KMS-11 (cell line): ENCODE results near the gene FOXP4.

Experiments used
- H2AFZ ChIP-seq: fragments of 200-600 bp; sonication (generic); 2 replicates; pipeline ENCODE4 v1.6.1; 2016; ENCODE audit warnings: antibody characterized with exemption, mixed run types, low read depth
- H3K27ac ChIP-seq: fragments of 200-600 bp; sonication (generic); 2 replicates; pipeline ENCODE4 v1.6.1; 2016; ENCODE audit warnings: mild to moderate bottlenecking, mixed run types
- H3K27me3 ChIP-seq: fragments of 200-600 bp; sonication (generic); 2 replicates; pipeline ENCODE4 v1.6.1; 2017; ENCODE audit warnings: mild to moderate bottlenecking, low read depth, mixed run types, moderate library complexity; ENCODE audit not compliant: insufficient read depth
- H3K36me3 ChIP-seq: fragments of 200-600 bp; sonication (generic); 2 replicates; pipeline ENCODE4 v1.6.1; 2017; ENCODE audit warnings: mild to moderate bottlenecking, mixed run types; ENCODE audit not compliant: insufficient read depth
- H3K4me1 ChIP-seq: fragments of 200-600 bp; sonication (generic); 2 replicates; pipeline ENCODE4 v1.6.1; 2016; ENCODE audit warnings: mild to moderate bottlenecking, low read depth, mixed run types; ENCODE audit not compliant: poor library complexity, severe bottlenecking
- H3K4me2 ChIP-seq: fragments of 200-600 bp; sonication (generic); 2 replicates; pipeline ENCODE4 v1.7.0; 2016; ENCODE audit warnings: mild to moderate bottlenecking, mixed run types
- H3K4me3 ChIP-seq: fragments of 200-600 bp; sonication (generic); IDR thresholded peaks from 2 replicates; pipeline ENCODE4 v1.6.1; 2017; ENCODE audit warnings: low read depth, low read length, mixed read lengths; ENCODE audit not compliant: insufficient read depth
- H3K79me2 ChIP-seq: fragments of 200-600 bp; sonication (generic); 2 replicates; pipeline ENCODE4 v1.6.1; 2016; ENCODE audit warnings: low read depth, mixed run types; ENCODE audit not compliant: insufficient read depth
- H3K9ac ChIP-seq: fragments of 200-600 bp; sonication (generic); 2 replicates; pipeline ENCODE4 v1.6.1; 2016; ENCODE audit warnings: mild to moderate bottlenecking, mixed run types
- H4K20me1 ChIP-seq: fragments of 200-600 bp; sonication (generic); 2 replicates; pipeline ENCODE4 v1.6.1; 2016; ENCODE audit warnings: mild to moderate bottlenecking, mixed run types; ENCODE audit not compliant: insufficient read depth
- TF ChIP-seq, protein P1 (sequence below): fragments of 200-600 bp; sonication (generic); conservative IDR thresholded peaks from 2 replicates; pipeline ENCODE4 v1.6.1; 2017; ENCODE audit warnings: low read depth, mild to moderate bottlenecking, antibody characterized with exemption, low read length, moderate library complexity, mixed read lengths

FOXP4 gene

DNA sequence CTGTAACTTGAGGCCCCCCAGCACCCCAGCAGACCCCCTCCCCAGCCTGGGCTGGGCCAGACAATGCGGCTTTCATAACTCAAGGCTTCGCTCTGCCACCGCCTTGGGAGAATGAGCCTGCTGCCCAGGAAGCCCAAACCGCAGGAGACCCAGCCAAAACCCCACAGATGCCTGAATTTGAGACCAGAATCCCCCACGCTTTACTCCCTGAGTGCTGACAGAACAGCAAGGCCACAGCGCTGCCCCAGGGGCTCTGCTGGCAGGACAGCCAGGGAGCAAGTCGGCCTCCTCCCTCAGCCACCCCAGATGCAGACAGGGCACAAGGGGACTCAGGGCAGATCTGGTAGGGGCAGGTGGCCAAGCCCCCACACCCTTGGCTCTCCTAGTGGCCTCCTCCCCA, 94.2 kb downstream of the FOXP4 start:
- Histone ChIP-seq H3K36me3 (no peaks in the 10 kb centered on the region), H3K4me1 (no peaks in the 10 kb centered on the region), H3K4me3 (no peak overlapping the region), H3K4me2 (no peak overlapping the region), H3K27ac (no peak overlapping the region), H2AFZ (no peak overlapping the region), H3K27me3 (peaks cover 56% of the 10 kb centered on the region; the same call in 1 of the 2 replicates), H3K79me2 (no peaks in the 10 kb centered on the region), H4K20me1 (no peaks in the 10 kb centered on the region), H3K9ac (no peak overlapping the region)
- TF ChIP-seq, protein P1, sequence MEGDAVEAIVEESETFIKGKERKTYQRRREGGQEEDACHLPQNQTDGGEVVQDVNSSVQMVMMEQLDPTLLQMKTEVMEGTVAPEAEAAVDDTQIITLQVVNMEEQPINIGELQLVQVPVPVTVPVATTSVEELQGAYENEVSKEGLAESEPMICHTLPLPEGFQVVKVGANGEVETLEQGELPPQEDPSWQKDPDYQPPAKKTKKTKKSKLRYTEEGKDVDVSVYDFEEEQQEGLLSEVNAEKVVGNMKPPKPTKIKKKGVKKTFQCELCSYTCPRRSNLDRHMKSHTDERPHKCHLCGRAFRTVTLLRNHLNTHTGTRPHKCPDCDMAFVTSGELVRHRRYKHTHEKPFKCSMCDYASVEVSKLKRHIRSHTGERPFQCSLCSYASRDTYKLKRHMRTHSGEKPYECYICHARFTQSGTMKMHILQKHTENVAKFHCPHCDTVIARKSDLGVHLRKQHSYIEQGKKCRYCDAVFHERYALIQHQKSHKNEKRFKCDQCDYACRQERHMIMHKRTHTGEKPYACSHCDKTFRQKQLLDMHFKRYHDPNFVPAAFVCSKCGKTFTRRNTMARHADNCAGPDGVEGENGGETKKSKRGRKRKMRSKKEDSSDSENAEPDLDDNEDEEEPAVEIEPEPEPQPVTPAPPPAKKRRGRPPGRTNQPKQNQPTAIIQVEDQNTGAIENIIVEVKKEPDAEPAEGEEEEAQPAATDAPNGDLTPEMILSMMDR = no peak

DNA sequence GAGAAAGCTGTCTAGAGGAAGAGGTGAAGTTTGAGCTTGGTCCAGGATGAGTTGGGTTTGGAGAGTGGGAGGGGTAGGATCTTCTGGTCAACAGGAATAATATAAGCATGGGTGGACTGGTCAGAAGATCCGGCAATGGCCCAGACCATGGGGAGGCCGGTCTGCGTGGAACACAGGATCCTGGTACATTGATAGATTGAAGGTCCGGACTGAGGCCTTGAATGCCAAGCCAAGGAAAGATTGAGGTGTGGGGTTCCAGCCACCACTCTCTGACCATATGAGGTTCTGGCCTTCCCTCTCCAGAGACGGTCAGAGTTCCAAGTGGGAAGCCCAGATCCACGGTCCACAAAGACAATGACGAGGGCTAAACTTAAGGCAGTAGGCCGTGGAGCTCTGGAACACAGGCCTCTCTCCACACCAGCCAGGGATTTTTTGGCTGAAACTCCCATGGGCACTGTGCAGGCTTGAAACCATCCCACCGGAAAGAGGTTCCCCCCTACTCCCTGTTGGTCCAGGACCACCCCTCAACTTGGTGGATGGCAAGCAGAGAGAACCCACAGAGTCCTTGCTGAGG, 95.3 kb downstream of the FOXP4 start:
- Histone ChIP-seq H3K4me1 (no peaks in the 10 kb centered on the region), H3K79me2 (no peaks in the 10 kb centered on the region), H4K20me1 (no peaks in the 10 kb centered on the region), H3K4me2 (no peak overlapping the region), H3K9ac (no peak overlapping the region), H3K27ac (no peak overlapping the region), H2AFZ (no peak overlapping the region), H3K4me3 (no peak overlapping the region), H3K27me3 (peaks cover 66% of the 10 kb centered on the region; the same call in 1 of the 2 replicates), H3K36me3 (no peaks in the 10 kb centered on the region)
- TF ChIP-seq, protein P1 = no peak

DNA sequence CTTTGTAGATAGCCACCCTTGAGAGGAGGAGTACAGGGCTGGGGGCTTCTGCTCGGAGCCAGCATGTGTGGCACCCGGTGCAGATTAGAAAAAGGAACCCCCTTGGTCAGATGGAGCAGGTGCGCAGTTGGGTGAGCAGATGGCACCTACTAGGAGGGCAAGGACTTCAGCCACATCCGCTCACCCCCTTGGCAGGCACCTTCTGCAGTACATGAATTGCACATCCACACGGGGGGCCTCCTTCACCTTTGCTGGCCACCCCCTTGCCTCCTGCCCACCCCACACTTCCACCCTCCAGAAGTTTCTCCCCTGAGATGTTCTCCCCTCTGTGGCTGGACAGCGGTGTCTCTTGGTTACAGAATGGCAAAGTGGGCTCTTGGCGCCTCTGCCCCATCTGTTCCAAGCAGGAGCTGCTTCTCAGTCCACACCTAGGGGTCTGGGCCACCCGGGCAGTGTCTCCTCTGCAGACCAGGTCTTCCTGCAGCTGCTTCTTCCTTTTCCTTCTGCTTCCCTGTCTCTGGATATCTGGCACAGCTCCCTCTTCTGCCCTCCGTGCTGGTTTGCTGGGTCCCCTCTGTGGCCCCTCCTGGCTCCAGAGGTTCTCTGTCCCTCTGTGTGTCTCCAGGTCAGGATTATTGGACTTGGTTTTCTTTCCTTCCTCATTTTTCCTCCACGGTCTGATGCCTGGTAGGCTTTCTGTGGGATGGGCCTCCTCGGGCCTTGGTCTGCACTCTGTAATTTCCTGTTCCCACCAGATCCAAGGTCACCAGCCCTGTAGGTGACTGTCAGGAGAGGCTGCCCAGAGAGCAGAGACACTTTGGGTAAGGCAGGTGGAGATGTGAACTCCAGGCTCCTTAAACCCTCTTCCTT, 96.1 kb downstream of the FOXP4 start:
- Histone ChIP-seq H3K79me2 (no peaks in the 10 kb centered on the region), H3K4me2 (no peak overlapping the region), H2AFZ (no peak overlapping the region), H3K27me3 (peaks cover 64% of the 10 kb centered on the region; the same call in 1 of the 2 replicates), H3K4me1 (no peaks in the 10 kb centered on the region), H3K36me3 (no peaks in the 10 kb centered on the region), H4K20me1 (no peaks in the 10 kb centered on the region), H3K4me3 (no peak overlapping the region), H3K27ac (no peak overlapping the region), H3K9ac (no peak overlapping the region)
- TF ChIP-seq, protein P1 = no peak

DNA sequence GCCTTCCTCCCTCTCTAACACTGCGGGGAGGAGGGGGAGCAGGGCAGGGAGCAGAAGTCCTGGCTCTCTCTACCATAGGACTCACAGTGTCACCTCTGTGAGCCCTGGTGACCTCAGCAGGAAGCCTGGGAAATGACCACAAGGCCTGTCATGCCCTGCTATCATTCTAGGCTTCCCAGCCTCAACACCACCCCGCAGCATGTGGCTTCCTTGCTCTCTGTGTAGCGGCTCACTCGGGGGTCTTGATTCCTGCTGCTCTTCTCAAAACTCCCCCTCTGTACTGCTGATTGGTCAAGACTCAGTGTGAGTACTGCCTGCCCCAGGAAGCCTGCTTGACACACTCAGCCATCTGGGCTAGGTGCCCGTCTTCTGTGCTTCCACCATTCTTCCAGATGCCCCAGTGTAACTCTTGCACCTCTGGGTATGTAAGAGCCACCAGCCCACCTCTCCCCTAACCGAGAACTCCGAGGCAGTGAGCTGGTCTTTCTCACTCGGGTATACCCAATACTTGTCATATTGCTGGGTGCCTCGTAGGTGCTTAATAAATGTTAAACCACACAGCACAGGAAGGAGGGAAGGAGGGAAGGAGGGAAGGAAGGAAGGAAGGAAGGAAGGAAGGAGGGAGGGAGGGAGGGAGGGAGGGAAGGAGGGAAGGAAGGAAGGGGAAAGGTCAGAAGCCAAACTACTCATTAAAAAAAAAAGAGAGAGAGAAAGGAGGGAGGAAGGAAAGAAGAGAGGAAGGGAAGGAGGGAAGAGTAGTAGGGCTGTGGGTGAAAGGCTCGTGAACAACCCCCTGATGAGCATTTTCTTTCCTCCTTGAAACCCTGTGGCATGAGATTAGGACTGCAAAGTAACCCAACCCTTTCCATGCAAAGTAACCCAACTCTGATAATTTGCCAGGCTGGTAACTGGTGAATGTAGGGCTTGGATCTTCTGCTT, 97.0 kb downstream of the FOXP4 start:
- Histone ChIP-seq H3K27me3 (peaks cover 57% of the 10 kb centered on the region; the same call in 1 of the 2 replicates), H2AFZ (no peak overlapping the region), H3K9ac (no peak overlapping the region), H3K79me2 (no peaks in the 10 kb centered on the region), H3K4me3 (no peak overlapping the region), H4K20me1 (no peaks in the 10 kb centered on the region), H3K4me1 (no peaks in the 10 kb centered on the region), H3K27ac (no peak overlapping the region), H3K4me2 (no peak overlapping the region), H3K36me3 (no peaks in the 10 kb centered on the region)
- TF ChIP-seq, protein P1 = no peak
